ENCODE data around the gene RHOF.

DNA sequence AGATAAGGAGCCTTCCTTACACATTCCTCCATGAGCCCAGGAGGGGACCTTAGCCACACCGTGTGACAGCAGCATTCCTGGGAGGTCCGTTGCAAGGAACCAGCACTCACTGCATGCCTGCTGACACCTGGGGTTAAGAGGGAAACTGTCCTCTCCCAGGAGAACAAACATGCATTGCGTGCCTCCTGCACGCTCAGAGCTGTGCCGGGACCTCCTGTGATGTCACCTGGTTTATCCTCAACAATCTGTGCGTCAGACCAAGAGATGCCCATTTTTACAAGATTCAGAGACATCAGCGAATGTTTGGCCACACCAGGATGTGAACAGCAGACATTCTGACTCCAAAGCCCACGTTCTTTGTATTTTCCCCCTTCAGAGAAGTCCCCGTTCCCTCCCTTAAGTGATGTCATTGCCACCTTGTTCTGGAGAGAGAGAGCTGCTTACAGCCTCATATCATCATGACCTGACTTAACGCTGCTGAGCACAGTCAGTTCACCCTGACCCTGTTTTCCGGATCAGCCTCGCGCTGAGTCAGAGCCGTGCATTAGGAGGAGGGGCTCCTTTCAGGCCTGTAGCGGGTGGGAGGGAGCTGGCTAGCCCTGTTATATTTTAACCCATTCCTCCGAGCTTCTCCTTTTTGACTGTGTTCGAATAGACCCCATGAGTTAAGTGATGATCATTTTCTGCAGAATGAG is 44.8 kb downstream of the RHOF start:
- TF ChIP-seq POLR2A (IDR thresholded peaks at IDR 0.05; ENCODE audit: borderline replicate concordance, extremely low read depth, insufficient read depth, insufficient read length): no peak
- TF ChIP-seq, protein P1, sequence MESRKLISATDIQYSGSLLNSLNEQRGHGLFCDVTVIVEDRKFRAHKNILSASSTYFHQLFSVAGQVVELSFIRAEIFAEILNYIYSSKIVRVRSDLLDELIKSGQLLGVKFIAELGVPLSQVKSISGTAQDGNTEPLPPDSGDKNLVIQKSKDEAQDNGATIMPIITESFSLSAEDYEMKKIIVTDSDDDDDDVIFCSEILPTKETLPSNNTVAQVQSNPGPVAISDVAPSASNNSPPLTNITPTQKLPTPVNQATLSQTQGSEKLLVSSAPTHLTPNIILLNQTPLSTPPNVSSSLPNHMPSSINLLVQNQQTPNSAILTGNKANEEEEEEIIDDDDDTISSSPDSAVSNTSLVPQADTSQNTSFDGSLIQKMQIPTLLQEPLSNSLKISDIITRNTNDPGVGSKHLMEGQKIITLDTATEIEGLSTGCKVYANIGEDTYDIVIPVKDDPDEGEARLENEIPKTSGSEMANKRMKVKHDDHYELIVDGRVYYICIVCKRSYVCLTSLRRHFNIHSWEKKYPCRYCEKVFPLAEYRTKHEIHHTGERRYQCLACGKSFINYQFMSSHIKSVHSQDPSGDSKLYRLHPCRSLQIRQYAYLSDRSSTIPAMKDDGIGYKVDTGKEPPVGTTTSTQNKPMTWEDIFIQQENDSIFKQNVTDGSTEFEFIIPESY (IDR thresholded peaks at IDR 0.05; ENCODE audit: extremely low read depth, insufficient replicate concordance, low read length): no peak
- TF ChIP-seq, protein P2, sequence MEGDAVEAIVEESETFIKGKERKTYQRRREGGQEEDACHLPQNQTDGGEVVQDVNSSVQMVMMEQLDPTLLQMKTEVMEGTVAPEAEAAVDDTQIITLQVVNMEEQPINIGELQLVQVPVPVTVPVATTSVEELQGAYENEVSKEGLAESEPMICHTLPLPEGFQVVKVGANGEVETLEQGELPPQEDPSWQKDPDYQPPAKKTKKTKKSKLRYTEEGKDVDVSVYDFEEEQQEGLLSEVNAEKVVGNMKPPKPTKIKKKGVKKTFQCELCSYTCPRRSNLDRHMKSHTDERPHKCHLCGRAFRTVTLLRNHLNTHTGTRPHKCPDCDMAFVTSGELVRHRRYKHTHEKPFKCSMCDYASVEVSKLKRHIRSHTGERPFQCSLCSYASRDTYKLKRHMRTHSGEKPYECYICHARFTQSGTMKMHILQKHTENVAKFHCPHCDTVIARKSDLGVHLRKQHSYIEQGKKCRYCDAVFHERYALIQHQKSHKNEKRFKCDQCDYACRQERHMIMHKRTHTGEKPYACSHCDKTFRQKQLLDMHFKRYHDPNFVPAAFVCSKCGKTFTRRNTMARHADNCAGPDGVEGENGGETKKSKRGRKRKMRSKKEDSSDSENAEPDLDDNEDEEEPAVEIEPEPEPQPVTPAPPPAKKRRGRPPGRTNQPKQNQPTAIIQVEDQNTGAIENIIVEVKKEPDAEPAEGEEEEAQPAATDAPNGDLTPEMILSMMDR (IDR thresholded peaks at IDR 0.05 in 2 of 3, conservative IDR thresholded peaks at IDR 0.05 in 1 of 3; ENCODE audit: borderline replicate concordance in 1 of 3, insufficient read depth in 1 of 3, low read depth in 2 of 3, low read length in 2 of 3): no peak
- TF ChIP-seq SIN3A (IDR thresholded peaks at IDR 0.05; ENCODE audit: low read depth): no peak
- TF ChIP-seq EZH2phosphoT487 (IDR thresholded peaks at IDR 0.05; ENCODE audit: borderline replicate concordance): no peak
- no peak for TF ChIP-seq EZH2 (IDR thresholded peaks at IDR 0.05)
- no peak for TF ChIP-seq RAD21 (IDR thresholded peaks at IDR 0.05; ENCODE audit: low read depth)
- TF ChIP-seq ELF1 (IDR thresholded peaks at IDR 0.05; ENCODE audit: borderline replicate concordance, low read depth): no peak
- no peak for TF ChIP-seq SP1 (IDR thresholded peaks at IDR 0.05; ENCODE audit: low read depth)
- TF ChIP-seq CEBPB (IDR thresholded peaks at IDR 0.05; ENCODE audit: low read depth): no peak
- no peak for TF ChIP-seq TCF7L2 (IDR thresholded peaks at IDR 0.05; ENCODE audit: borderline replicate concordance, extremely low read depth, insufficient read depth, insufficient read length)
- no peak for TF ChIP-seq SRF (IDR thresholded peaks at IDR 0.05; ENCODE audit: low read depth)

All from HCT116 (cell line).